VCaP (cell line): Measurements from ENCODE around the gene RASGRP2.

Source experiments
- H3K27ac ChIP-seq: fragments of 450-650 bp; 2 replicates; pipeline ENCODE4 v1.5.1; 2017
- TF ChIP-seq, protein P1 (sequence below): fragments of 450-650 bp; conservative IDR thresholded peaks from 2 replicates; pipeline ENCODE4 v1.5.1; 2017; ENCODE audit warnings: mild to moderate bottlenecking, moderate library complexity

RASGRP2 gene

DNA sequence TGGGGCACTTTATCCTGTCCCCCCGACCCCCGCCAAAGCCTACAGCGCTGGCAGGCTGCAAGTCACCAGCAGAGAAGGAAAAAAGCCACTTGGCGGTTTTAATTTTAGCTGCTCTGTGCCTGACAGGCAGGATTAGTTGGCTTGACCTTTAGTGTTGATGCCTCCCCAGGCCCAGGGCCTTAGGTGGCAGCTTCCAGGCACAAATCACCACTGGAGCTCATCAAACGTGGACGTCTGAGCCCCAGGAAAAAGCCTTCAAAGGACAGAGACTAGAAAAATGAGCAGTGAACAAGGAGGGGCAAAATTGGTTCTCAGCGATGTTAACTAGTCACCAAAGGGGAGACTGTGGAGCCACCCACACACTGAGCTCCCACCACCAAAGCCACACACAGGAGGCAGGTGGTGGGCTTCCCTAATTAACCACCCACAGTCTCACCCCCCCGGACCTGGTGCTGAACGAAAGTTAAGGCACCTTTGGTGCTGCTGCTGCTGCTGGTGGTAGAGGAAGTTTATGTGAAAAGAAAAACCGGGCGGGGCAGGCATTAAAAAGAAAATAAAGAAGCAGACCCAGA lies 20.2 kb upstream of the RASGRP2 start:
- TF ChIP-seq, protein P1, sequence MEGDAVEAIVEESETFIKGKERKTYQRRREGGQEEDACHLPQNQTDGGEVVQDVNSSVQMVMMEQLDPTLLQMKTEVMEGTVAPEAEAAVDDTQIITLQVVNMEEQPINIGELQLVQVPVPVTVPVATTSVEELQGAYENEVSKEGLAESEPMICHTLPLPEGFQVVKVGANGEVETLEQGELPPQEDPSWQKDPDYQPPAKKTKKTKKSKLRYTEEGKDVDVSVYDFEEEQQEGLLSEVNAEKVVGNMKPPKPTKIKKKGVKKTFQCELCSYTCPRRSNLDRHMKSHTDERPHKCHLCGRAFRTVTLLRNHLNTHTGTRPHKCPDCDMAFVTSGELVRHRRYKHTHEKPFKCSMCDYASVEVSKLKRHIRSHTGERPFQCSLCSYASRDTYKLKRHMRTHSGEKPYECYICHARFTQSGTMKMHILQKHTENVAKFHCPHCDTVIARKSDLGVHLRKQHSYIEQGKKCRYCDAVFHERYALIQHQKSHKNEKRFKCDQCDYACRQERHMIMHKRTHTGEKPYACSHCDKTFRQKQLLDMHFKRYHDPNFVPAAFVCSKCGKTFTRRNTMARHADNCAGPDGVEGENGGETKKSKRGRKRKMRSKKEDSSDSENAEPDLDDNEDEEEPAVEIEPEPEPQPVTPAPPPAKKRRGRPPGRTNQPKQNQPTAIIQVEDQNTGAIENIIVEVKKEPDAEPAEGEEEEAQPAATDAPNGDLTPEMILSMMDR, result no peak
- H3K27ac ChIP-seq, result peak overlapping the region; percentile 36

DNA sequence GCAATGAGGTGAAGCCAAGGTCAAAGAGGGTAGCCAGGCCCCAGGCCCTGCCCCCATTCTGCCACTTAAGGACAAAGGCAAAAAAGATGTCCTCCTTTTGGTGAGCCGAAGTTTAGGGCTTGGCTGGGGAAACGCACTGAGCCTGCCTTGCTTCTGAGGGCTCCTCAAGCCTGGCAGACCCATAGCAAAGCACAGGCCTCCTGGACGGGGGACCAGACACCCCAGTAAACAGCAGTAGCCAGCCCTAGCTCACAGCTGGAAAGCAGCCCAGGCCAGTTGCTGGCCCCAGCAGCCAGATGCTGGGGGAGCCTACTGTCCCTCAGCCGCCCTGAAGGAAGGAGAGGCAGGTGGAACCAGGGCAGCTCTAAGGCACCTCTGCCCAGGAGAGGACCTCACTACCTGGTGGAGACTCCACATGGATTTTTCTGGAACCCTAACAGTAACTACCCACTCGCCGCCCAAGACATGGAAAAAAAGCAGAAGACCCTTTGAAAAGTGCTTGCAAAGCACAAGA lies 19.6 kb upstream of the RASGRP2 start:
- TF ChIP-seq, protein P1, result no peak
- H3K27ac ChIP-seq, result peak overlapping the region; percentile 36

DNA sequence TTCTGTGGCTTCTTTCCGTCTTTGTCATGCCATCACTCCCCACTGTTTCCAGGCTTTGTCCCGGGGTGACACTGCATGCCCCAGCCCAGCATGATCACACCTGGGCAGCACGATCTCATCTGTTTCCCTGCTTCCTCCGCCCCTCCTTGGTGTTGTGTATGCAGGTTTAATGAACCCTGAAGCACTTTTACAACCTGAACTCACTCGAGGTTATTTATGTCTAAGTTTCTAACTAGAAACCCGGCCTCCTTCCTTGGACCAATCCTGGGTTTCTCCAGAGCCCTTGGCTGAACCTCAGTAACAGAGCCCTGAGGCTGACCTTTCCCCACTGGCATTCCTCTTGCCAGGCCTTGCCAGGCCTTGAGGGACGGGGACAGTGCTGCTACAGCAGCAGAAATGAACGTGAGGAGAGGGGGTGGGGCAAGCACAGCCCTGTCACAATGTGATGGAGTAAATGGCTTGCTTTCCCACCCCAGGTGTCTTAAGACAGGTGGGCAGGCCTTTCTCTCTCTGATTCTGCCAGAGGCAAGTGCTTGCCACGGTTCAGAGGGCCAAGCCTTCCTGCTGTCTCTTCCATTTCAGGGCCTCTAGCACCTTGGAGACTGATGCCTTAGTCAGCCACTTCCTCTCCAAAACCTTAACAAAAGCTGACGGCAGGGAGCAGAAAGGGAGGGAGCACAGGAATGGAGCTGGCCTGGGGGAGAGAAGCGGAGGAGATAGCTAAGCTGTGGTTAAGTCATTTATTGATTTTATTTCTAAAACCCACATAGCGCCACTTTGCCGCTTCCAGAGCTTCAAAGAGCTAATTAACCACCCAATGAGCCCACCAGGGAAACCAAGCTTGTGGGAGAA lies 19.0 kb upstream of the RASGRP2 start:
- H3K27ac ChIP-seq, result peak overlapping the region; percentile 36
- TF ChIP-seq, protein P1, result no peak

DNA sequence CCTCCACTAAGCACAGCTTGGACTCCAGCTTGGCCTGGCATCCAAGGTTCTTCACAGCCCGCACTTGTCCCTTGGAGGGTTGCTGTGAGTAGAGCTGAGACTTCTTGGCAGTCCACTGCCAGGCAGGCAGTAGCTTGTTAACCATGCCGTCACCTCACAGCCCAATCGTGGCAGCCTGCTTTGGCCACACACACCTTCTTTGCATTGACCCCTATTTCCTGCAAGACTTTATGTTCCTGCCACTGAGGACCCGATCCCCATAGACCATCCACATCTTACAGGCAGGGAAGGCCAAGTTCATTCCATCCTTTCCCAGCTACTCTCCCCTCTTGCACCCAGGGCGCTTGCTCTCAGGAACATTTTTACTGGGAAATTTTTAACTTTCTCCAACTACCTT lies 18.3 kb upstream of the RASGRP2 start:
- H3K27ac ChIP-seq, result peak overlapping the region; percentile 36
- TF ChIP-seq, protein P1, result no peak

DNA sequence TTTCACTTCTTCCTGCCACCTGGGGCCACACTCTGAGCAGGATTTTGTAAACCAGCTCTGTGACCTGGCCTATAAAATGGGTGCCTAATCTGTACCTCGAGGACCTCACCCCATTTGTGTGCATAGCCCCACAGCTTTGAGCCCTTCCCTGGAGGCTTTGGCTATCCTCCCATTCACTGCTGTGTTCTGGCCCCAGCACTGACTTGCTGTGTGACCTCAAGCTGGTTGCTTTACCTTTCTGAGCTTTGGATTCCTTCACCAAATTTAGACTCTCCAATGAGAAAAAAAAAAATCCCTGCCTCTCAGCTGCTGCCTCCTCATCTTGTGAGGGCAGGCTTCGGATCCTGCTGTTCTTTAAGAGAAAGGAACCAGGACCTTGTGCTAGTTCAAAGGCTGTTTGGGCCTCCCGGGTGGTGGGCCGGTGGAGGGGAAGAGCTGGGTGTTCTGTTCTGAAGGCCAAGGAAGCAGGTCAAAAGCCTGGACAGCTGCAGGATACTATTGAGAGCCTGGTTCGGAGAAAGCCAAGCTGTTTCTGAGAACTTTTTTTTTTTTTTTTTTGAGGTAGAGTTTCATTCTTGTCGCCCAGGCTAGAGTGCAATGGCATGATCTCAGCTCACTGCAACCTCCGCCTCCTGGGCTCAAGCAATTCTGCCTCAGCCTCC lies 16.9 kb upstream of the RASGRP2 start:
- TF ChIP-seq, protein P1, result no peak

DNA sequence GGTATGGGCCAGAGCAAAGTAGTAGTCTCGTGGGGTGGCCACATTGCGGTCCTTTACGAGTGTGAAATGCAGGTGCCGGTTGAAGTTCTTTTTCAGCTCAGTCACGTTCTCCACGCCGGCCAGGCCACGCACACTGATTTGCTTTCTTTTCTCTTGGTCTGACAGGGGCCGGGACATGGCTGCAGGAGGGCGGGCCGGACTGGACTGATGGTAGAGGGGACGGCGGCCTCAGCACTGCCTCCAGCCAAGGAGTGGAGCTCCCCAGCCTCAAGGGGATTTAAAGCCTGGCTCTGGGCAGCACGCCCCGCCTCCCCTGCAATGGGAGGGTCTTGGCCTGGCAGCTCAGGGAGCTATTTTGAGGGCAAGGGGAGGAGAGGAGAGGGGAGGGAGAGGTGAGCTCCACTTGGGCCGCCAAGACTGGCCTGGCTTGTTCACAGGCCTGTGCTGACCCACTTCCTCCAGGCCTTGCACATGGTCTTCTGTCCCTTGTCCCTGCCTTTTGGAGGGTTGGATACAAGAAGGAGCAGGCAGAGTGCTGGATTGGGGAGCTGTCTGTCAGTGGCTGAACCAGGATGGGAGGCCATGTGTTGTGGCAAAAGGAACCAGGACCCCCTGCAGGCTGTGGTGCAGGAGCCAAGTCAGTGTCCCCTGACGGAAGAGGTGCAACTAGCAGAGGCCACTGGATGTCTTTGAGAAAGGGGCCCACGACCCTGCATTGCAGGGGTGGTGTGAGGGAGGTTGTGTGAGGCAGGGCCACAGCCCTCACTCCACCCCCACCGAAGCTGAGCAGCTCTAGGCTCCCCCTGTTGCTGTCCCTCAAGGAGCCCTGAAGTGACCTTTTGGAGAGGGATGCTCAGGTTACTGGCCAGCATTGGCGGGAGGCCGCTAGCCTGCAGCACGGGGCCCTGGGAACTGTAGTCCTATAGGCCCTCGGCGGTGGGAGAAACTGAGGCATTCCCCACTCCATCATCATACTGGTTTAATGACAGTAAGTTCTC lies 16.1 kb upstream of the RASGRP2 start, which contains the start of gene PYGM:
TSS of gene PYGM (minus strand) at position 253 of the 998 bp plus-strand sequence. CDS start at position 177, 76 bp downstream.
- H3K27ac ChIP-seq, result peak within 1 kb of the TSS; percentile 36
- TF ChIP-seq, protein P1, result no peak

More for the DNA sequence above, 16.9 kb upstream of the RASGRP2 start:
- H3K27ac ChIP-seq, result peak overlapping the region; percentile 36; the same call in 1 of the 2 replicates
